WTC11 (cell line): ENCODE measurements around the gene ASB15. TPM values are rescaled to one million over a fixed set of nuclear protein-coding genes. Genes with fewer than 3 reads are reported as not detected.

Experiments
- ATAC-seq: fragments of 200-7000 bp; cut with Tn5 transposase; 2 replicates; pipeline ENCODE4 v1.10.0; 2021; ENCODE audit warnings: mild to moderate bottlenecking, moderate library complexity
- CTCF ChIA-PET: fragments of 300-600 bp; sonication (Branson Sonifier 250); formaldehyde crosslinking; loops from one replicate; lab custom pipeline; 2021; ENCODE audit warnings: antibody characterized with exemption; lab: Charles Lee
- POLR2A ChIA-PET: fragments of 350-600 bp; sonication (Branson Sonifier 250); formaldehyde crosslinking; loops from one replicate; lab custom pipeline; 2021; ENCODE audit warnings: antibody characterized with exemption; lab: Charles Lee
- DNase-seq: peaks from one replicate; pipeline ENCODE4 v3.0.0; 2021; ENCODE audit warnings: low spot score
- H3K27ac Mint-ChIP-seq: 2 replicates; pipeline ENCODE4 v1.8.0; 2021; ENCODE audit warnings: mixed read lengths
- H3K27me3 Mint-ChIP-seq: 2 replicates; pipeline ENCODE4 v1.8.0; 2021; ENCODE audit warnings: low read depth, mild to moderate bottlenecking, moderate library complexity, mixed read lengths
- H3K36me3 Mint-ChIP-seq: 2 replicates; pipeline ENCODE4 v1.8.0; 2021; ENCODE audit warnings: mixed read lengths
- H3K4me1 Mint-ChIP-seq: 2 replicates; pipeline ENCODE4 v1.8.0; 2022; ENCODE audit warnings: mixed read lengths
- H3K4me3 Mint-ChIP-seq: 2 replicates; pipeline ENCODE4 v1.8.0; 2021; ENCODE audit warnings: mild to moderate bottlenecking, moderate library complexity, mixed read lengths
- H3K9me3 Mint-ChIP-seq: 2 replicates; pipeline ENCODE4 v1.8.0; 2021; ENCODE audit warnings: mixed read lengths
- CBFB ChIP-seq: sonication (generic); formaldehyde crosslinking; IDR thresholded peaks from 2 replicates; pipeline ENCODE4 v1.8.1; 2022; ENCODE audit warnings: mild to moderate bottlenecking, low read depth, missing genetic modification reagents
- FOXP1 ChIP-seq: sonication (generic); formaldehyde crosslinking; IDR thresholded peaks from 2 replicates; pipeline ENCODE4 v1.8.0; 2022; ENCODE audit warnings: missing genetic modification reagents, mild to moderate bottlenecking, moderate library complexity, borderline replicate concordance
- GABPB1 ChIP-seq: sonication (generic); formaldehyde crosslinking; IDR thresholded peaks from 2 replicates; pipeline ENCODE4 v1.8.1; 2023; ENCODE audit warnings: mild to moderate bottlenecking, missing genetic modification reagents
- GTF2I ChIP-seq: fragments of 250-450 bp; sonication (Bioruptor Pico); conservative IDR thresholded peaks from 2 replicates; pipeline ENCODE4 v1.4.0; 2021; ENCODE audit warnings: mild to moderate bottlenecking
- KAT7 ChIP-seq: sonication (generic); formaldehyde crosslinking; IDR thresholded peaks from 2 replicates; pipeline ENCODE4 v1.8.1; 2023; ENCODE audit warnings: missing genetic modification reagents, mild to moderate bottlenecking, borderline replicate concordance
- NR3C1 ChIP-seq: sonication (generic); formaldehyde crosslinking; conservative IDR thresholded peaks from 2 replicates; pipeline ENCODE4 v1.8.1; 2023; ENCODE audit warnings: low read depth, mild to moderate bottlenecking, missing genetic modification reagents
- RELA ChIP-seq: sonication (generic); formaldehyde crosslinking; IDR thresholded peaks from 2 replicates; pipeline ENCODE4 v1.8.1; 2022; ENCODE audit warnings: missing genetic modification reagents, mild to moderate bottlenecking, borderline replicate concordance
- RORB ChIP-seq: fragments of 250-450 bp; sonication (Bioruptor Pico); IDR thresholded peaks from 2 replicates; pipeline ENCODE4 v1.9.0; 2021; ENCODE audit warnings: mild to moderate bottlenecking
- SMAD3 ChIP-seq: sonication (generic); formaldehyde crosslinking; IDR thresholded peaks from 2 replicates; pipeline ENCODE4 v1.8.0; 2022; ENCODE audit warnings: missing genetic modification reagents, mild to moderate bottlenecking, borderline replicate concordance
- SOX15 ChIP-seq: fragments of 250-450 bp; sonication (Bioruptor Pico); IDR thresholded peaks from 2 replicates; pipeline ENCODE4 v1.9.0; 2021; ENCODE audit warnings: mild to moderate bottlenecking
- SP1 ChIP-seq: sonication (generic); formaldehyde crosslinking; conservative IDR thresholded peaks from 2 replicates; pipeline ENCODE4 v1.8.1; 2022; ENCODE audit warnings: missing genetic modification reagents
- TCF7 ChIP-seq: sonication (generic); formaldehyde crosslinking; IDR thresholded peaks from 2 replicates; pipeline ENCODE4 v1.8.0; 2022; ENCODE audit warnings: mild to moderate bottlenecking, low read depth, missing genetic modification reagents, moderate library complexity
- ZNF219 ChIP-seq: sonication (generic); formaldehyde crosslinking; IDR thresholded peaks from 2 replicates; pipeline ENCODE4 v1.8.0; 2023; ENCODE audit warnings: missing genetic modification reagents, mild to moderate bottlenecking, borderline replicate concordance
- ZNF263 ChIP-seq: sonication (generic); formaldehyde crosslinking; IDR thresholded peaks from 2 replicates; pipeline ENCODE4 v1.8.1; 2022; ENCODE audit warnings: low read depth, mild to moderate bottlenecking, moderate library complexity, missing genetic modification reagents
- ZNF317 ChIP-seq: sonication (generic); formaldehyde crosslinking; IDR thresholded peaks from 2 replicates; pipeline ENCODE4 v1.8.1; 2023; ENCODE audit warnings: low read depth, mild to moderate bottlenecking, moderate library complexity, missing genetic modification reagents, borderline replicate concordance
- ZNF396 ChIP-seq: fragments of 250-450 bp; sonication (Bioruptor Pico); IDR thresholded peaks from 2 replicates; pipeline ENCODE4 v1.8.0; 2021; ENCODE audit warnings: mild to moderate bottlenecking, moderate library complexity, borderline replicate concordance
- ZNF416 ChIP-seq: fragments of 250-450 bp; sonication (Bioruptor Pico); IDR thresholded peaks from 2 replicates; pipeline ENCODE4 v1.9.0; 2021; ENCODE audit warnings: mild to moderate bottlenecking, inconsistent platforms
- total RNA-seq: library from RNA; stranded (reverse); gene quantifications from 3 replicates; pipeline ENCODE4 v1.2.3, GENCODE V29; 2021
- TF ChIP-seq, protein P1 (sequence below): sonication (generic); formaldehyde crosslinking; IDR thresholded peaks from 2 replicates; pipeline ENCODE4 v1.8.1; 2023; ENCODE audit warnings: mild to moderate bottlenecking, missing genetic modification reagents, moderate library complexity
- TF ChIP-seq, protein P2 (sequence below): sonication (generic); formaldehyde crosslinking; conservative IDR thresholded peaks from 2 replicates; pipeline ENCODE4 v1.8.1; 2022; ENCODE audit warnings: mild to moderate bottlenecking, missing genetic modification reagents
- TF ChIP-seq, protein P3 (sequence below): sonication (generic); formaldehyde crosslinking; IDR thresholded peaks from 2 replicates; pipeline ENCODE4 v1.8.1; 2023; ENCODE audit warnings: mild to moderate bottlenecking, missing genetic modification reagents, moderate library complexity
- TF ChIP-seq, protein P4 (sequence below): fragments of 250-450 bp; sonication (Bioruptor Pico); IDR thresholded peaks from 2 replicates; pipeline ENCODE4 v1.9.0; 2021; ENCODE audit warnings: moderate library complexity, mild to moderate bottlenecking, inconsistent platforms, borderline replicate concordance
- TF ChIP-seq, protein P5 (sequence below): fragments of 200-600 bp; IDR thresholded peaks from 2 replicates; pipeline ENCODE4 v1.8.0; 2022; ENCODE audit warnings: antibody characterized with exemption

ASB15 gene
- total RNA-seq, 1 experiment from 2014 or later, result not detected

DNA sequence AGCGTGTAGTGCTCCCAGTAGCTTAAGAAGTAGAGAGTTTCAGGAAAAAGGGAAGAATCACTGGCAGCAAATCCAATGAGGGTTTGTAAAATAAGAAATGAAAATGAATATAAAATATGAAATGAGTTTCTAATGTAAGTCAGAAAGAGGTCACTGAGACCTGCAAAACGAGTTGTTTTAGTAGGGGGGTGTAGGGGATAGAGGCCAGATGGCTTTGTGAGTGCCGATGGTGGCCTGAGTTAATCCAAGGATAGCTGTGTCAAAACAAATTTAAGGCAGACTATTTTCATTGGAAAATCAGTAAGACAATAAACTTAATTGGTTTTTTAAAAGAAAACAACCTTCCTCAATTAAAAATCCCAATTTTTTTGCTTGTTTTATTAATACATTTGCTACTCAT, 745 bp upstream of the ASB15 start:
- no peak for TF ChIP-seq GTF2I (CRISPR knock-in tag)
- TF ChIP-seq RELA (CRISPR knock-in tag), result no peak
- no peak for TF ChIP-seq SOX15 (CRISPR knock-in tag)
- no peak overlapping the region for H3K27ac Mint-ChIP-seq
- no peaks in the 10 kb centered on the region for H3K9me3 Mint-ChIP-seq
- H3K4me1 Mint-ChIP-seq, result no peaks in the 10 kb centered on the region
- H3K27me3 Mint-ChIP-seq, result no peaks in the 10 kb centered on the region
- H3K36me3 Mint-ChIP-seq, result no peaks in the 10 kb centered on the region
- POLR2A ChIA-PET, result no interaction called here
- DNase-seq (no peak), ATAC-seq (no peak)
- CTCF ChIA-PET, result no interaction called here
- H3K4me3 Mint-ChIP-seq, result no peak overlapping the region

DNA sequence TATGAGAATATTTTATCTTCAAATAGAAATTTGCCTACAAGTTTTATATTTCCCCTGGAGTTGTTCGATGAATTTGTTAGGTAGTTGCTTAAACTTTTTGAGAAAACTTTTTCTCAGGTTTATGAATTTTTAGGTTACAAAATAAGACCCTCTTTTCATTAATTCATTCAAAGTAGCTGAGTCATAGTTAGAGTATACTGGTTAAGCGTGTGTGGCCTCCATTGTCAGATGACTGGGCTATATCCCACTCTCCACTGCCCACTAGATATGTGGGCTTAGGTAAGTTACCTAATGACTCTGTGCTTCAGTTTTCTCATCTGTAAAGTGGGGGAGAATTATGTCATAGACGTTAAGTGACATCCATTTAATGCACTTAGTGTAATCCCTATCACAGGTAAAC, 1.0 kb downstream of the ASB15 start:
- no peaks in the 10 kb centered on the region for H3K4me1 Mint-ChIP-seq
- H3K36me3 Mint-ChIP-seq, result no peaks in the 10 kb centered on the region
- no peaks in the 10 kb centered on the region for H3K9me3 Mint-ChIP-seq
- TF ChIP-seq FOXP1 (no peak), RORB (no peak), KAT7 (CRISPR knock-in tag) (no peak), SOX15 (CRISPR knock-in tag) (no peak), SMAD3 (CRISPR knock-in tag) (no peak), ZNF263 (CRISPR knock-in tag) (no peak), ZNF416 (no peak), NR3C1 (CRISPR knock-in tag) (no peak), ZNF317 (no peak), ZNF396 (no peak), TCF7 (no peak), SP1 (CRISPR knock-in tag) (no peak)
- TF ChIP-seq, protein P1, sequence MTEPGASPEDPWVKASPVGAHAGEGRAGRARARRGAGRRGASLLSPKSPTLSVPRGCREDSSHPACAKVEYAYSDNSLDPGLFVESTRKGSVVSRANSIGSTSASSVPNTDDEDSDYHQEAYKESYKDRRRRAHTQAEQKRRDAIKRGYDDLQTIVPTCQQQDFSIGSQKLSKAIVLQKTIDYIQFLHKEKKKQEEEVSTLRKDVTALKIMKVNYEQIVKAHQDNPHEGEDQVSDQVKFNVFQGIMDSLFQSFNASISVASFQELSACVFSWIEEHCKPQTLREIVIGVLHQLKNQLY (CRISPR knock-in tag), result no peak
- TF ChIP-seq, protein P2, sequence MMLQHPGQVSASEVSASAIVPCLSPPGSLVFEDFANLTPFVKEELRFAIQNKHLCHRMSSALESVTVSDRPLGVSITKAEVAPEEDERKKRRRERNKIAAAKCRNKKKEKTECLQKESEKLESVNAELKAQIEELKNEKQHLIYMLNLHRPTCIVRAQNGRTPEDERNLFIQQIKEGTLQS (CRISPR knock-in tag), result no peak
- TF ChIP-seq, protein P3, sequence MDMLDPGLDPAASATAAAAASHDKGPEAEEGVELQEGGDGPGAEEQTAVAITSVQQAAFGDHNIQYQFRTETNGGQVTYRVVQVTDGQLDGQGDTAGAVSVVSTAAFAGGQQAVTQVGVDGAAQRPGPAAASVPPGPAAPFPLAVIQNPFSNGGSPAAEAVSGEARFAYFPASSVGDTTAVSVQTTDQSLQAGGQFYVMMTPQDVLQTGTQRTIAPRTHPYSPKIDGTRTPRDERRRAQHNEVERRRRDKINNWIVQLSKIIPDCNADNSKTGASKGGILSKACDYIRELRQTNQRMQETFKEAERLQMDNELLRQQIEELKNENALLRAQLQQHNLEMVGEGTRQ (CRISPR knock-in tag), result no peak
- TF ChIP-seq, protein P4, sequence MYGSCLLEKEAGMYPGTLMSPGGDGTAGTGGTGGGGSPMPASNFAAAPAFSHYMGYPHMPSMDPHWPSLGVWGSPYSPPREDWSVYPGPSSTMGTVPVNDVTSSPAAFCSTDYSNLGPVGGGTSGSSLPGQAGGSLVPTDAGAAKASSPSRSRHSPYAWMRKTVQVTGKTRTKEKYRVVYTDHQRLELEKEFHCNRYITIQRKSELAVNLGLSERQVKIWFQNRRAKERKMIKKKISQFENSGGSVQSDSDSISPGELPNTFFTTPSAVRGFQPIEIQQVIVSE (CRISPR knock-in tag), result no peak
- TF ChIP-seq, protein P5, sequence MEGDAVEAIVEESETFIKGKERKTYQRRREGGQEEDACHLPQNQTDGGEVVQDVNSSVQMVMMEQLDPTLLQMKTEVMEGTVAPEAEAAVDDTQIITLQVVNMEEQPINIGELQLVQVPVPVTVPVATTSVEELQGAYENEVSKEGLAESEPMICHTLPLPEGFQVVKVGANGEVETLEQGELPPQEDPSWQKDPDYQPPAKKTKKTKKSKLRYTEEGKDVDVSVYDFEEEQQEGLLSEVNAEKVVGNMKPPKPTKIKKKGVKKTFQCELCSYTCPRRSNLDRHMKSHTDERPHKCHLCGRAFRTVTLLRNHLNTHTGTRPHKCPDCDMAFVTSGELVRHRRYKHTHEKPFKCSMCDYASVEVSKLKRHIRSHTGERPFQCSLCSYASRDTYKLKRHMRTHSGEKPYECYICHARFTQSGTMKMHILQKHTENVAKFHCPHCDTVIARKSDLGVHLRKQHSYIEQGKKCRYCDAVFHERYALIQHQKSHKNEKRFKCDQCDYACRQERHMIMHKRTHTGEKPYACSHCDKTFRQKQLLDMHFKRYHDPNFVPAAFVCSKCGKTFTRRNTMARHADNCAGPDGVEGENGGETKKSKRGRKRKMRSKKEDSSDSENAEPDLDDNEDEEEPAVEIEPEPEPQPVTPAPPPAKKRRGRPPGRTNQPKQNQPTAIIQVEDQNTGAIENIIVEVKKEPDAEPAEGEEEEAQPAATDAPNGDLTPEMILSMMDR, result no peak
- TF ChIP-seq, all 79 proteins: peak for 0
- CTCF ChIA-PET, result no interaction called here
- H3K4me3 Mint-ChIP-seq, result no peak overlapping the region
- POLR2A ChIA-PET, result no interaction called here
- DNase-seq (no peak), ATAC-seq (no peak)
- no peaks in the 10 kb centered on the region for H3K27me3 Mint-ChIP-seq
- H3K27ac Mint-ChIP-seq, result no peak overlapping the region

DNA sequence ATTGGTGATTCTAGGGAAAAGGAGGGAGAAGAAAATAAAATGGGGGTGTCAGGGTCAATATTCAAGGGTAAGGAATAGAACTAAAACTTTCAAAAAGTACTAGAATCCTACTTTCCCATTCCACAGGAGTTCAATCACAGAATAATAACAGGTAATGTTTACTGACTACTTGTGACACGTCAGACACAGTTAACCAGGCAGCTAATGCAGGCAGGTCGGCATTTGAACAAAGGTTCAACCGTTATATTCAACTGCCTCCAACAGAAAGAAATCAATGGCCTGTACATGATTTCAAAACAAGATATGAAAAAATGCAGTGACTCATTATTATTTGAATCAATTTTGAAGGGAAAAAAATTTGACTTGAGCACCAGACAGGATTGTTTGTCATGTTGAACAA, 3.1 kb downstream of the ASB15 start:
- Mint-ChIP-seq H3K27ac (no peak overlapping the region), H3K4me3 (no peak overlapping the region), H3K4me1 (no peaks in the 10 kb centered on the region), H3K27me3 (no peaks in the 10 kb centered on the region), H3K9me3 (no peaks in the 10 kb centered on the region)
- no peak for DNase-seq
- CTCF ChIA-PET, result interaction anchor here (1.3 kb wide), 1 partner anchor 20 kb away, joined by 3 read pairs; no protein-coding TSS in a partner anchor
- TF ChIP-seq, protein P5, result no peak
- no peak for TF ChIP-seq CBFB (CRISPR knock-in tag)
- no peak for TF ChIP-seq GTF2I (CRISPR knock-in tag)
- no peak for TF ChIP-seq GABPB1 (CRISPR knock-in tag)
- TF ChIP-seq ZNF317, result no peak
- TF ChIP-seq ZNF219 (CRISPR knock-in tag), result no peak
- TF ChIP-seq, all 79 proteins: peak for 0
- H3K36me3 Mint-ChIP-seq, result no peaks in the 10 kb centered on the region
- POLR2A ChIA-PET, result no interaction called here
- no peak for ATAC-seq
